ENCODE data around the gene TRHDE.
"Not testable (repeated sequence)": the region's sequence is repeated elsewhere in the genome, so short reads cannot be mapped to it uniquely, and the experiment has no call there.

The TRHDE gene

DNA sequence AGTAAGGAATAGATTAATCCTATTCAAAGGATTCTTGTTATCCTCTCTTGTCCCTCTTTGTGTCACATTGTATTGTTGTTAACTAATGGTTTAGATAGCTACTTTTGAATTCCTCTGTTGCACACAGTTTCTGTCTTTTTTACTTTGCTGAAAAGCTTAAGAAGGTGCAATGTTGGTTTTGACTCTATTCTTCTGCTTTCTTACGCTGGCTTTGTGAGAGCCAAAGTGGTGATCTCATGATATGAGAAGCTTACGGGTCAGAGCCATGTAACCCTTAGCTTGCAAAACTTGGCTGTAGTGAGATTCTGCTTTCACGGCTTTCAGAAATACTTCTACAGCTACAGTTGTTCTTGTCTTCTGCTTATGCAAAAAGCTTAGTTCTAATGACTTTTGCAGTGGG lies 239.7 kb downstream of the TRHDE start:
- peak; percentile 17 for DNase-seq (ENCODE audit: low read depth, low spot score)

GRCh38 chr12:72520044-72520678 lies 248.0 kb downstream of the TRHDE start:
- not testable (repeated sequence) for DNase-seq (ENCODE audit: low read depth, low spot score)

DNA sequence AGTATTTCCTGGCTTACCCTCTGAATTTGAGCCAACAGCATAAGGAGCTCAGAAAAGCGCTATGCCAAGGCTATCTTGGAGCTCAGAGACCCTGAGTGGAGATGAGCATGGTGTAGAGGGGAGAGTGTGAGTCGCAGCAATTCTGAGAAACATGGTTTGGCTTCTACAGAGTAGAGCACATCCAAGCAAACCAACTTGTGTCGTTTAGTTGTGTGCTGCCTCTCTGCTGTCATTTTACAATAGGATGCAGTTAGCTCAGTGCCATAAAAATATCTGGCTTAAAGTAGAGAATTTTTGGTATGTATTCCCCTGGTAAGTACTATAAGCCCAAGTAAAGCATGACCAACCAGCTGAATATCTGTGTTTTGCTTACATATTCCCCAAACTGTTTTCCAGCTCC lies 249.2 kb downstream of the TRHDE start:
- no peak for DNase-seq (ENCODE audit: low read depth, low spot score)

GRCh38 chr12:72522411-72522810 lies 250.2 kb downstream of the TRHDE start:
- no peak for DNase-seq (ENCODE audit: low read depth, low spot score)

DNA sequence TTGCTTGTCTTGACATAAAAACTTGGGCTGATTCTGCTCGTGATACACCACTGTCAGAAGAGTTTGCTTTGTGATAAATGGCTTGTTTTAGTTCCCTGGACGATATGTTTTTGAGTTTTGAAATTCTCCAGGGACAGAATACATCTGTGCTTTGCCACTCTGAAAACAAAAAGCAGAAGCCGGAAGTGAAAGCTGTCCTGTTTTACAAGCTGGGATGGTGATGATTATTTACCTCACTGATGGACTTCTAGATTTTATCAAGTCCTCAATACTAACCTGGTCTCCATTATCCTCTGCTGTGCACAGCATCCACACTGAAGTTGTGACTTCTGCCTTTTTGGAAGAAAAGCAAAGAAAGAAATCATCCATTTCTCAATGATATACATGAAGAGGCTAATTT lies 251.6 kb downstream of the TRHDE start:
- no peak for DNase-seq (ENCODE audit: low read depth, low spot score)

DNA sequence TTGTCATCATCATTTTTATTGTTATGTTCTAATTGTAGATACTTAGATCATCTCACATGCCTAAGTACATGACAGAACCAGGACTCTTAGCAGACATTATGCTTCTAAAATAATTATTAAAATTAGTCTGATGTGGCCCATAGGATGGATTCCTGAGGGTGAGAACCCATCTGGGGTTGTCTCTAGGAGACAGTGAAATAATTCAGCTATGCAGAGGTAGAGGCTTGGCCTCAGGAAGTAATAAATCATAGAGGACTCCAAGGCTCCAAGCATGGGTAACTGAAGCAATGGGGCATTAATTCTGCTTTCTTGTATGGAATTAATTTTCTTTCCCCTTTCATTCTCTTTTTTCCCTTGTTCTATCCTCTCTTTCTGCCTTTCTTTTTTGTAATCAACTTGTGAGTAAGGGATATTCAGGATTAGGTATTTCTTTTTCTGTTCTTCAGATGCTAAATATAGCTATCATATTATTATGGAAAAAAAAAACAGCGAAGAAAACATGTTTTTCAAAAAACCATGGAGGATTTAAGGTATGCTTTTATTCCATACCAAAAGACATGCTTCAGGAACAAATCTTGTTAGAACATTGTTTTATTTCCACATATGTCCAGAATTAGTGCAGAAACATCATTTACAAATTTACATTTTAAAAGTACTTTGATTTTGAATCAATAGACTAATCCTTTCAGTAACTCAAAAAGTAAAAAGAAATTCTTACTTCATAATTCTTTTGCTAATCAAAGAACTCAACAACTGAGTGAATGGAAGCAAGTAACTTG lies 263.2 kb downstream of the TRHDE start:
- no peak for DNase-seq (ENCODE audit: low read depth, low spot score)

DNA sequence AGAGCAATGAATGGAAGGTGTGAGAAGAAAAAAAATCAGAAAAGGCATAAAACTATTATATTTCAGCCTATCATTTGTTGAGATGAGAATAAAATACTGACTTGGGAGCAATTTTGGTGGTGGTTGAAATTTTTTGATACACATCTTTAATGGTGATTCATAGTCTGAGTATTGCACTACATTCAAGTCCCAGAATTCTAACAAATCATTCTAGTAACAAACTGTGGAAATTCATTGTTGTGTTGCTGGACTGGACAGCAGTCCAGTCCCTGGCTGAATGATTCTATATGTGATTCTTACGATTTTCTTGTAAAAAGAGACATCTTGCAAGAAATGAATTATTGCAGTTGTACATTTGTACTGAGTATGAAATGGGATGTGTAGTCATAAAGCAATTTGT lies 268.6 kb downstream of the TRHDE start:
- DNase-seq (ENCODE audit: low read depth, low spot score), result no peak

DNA sequence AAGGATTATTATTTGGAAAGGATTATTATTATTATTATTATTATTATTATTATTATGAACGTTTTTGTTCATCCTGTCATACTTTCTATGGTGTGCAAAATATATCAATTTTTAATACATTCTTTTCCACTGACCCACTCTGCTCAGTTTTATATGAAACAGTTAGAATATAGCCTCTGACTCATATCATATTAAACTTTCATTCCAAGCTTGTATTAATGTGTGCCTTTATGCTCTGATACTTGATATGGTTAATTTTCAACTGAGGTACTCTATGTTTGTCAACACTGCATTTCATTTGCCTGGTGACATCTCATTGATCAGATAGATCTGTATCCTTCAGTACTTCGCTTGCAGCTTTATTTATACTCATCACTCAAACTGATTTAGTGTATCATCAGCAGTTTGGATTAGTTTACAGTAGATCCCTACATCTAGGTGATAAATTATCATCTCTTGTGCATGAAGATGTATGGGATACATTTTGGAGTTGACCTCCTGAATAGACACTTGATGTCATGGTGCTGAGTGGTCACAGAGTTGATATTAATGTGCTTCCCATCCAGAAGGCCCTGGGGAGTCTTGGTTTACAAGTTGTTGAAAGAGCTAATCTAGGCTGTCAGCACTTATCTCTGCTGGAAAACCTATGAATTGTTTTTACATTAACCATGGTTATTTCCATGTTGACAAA lies 271.8 kb downstream of the TRHDE start:
- DNase-seq (ENCODE audit: low read depth, low spot score), result no peak

GRCh38 chr12:72546106-72546505 lies 273.9 kb downstream of the TRHDE start:
- DNase-seq (ENCODE audit: low read depth, low spot score), result no peak

- no peak for DNase-seq (ENCODE audit: low read depth, low spot score)
These were observed 275.4 kb downstream of the TRHDE start for GRCh38 chr12:72547573-72547972.

- no peak for DNase-seq (ENCODE audit: low read depth, low spot score)
These were observed 277.0 kb downstream of the TRHDE start for GRCh38 chr12:72549184-72549583.

DNA sequence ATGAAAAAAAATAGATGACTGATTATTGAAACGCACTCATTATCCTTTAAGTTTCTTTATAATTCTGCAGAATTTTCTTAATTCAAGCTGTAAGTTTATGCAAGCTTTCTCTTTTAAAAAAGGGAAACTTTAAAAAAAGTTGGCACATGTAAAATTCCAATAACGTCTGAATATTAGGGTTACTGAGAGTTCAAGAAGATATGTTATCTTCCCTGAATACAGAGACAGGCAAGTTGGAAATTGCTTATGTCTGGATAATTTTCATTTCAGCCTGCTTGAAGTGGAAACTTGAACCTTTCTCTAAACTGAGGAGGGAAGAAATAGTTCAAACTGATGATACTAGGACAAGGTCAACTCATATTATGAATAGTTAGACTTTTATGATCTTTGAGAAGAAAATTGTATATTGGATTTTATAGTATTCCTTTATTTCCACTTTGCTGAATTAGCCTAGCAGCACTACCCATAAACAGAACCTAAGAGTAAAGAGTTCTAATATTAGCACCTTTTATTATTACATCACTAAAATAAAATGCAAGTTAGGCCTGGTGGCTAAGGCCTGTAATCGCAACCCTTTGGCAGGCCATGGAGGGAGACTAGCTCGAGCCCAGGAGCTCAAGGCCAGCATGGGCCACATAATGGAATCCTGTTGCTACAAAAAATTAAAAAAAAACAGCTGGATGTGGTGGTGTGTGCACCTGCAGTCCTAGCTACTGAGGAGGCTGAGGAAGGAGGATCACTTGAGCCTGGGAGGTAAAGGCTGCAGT lies 288.0 kb downstream of the TRHDE start:
- DNase-seq (ENCODE audit: low read depth, low spot score), result no peak

DNA sequence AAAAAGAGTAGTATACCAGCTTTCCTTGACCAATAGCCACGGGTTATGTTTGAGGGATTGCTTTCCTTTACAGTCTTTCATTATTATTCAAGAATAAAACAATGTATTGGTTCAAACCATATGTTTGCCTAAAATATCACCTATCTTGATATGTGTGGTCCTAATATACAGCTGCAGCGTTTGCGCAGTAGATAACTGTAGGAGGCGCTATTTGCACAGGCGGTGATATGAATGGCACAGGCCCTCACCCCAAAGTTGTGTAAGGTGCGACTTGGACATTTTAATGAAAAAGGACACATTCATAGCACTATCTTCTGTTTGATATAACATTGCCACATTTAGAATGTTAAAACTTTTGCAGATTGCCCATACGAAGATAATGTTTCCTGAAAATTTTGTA lies 298.4 kb downstream of the TRHDE start:
- no peak for DNase-seq (ENCODE audit: low read depth, low spot score)

- no peak for DNase-seq (ENCODE audit: low read depth, low spot score)
These were observed 302.0 kb downstream of the TRHDE start for GRCh38 chr12:72574138-72574537.

- no peak for DNase-seq (ENCODE audit: low read depth, low spot score)
These were observed 306.2 kb downstream of the TRHDE start for GRCh38 chr12:72578327-72578726.

DNA sequence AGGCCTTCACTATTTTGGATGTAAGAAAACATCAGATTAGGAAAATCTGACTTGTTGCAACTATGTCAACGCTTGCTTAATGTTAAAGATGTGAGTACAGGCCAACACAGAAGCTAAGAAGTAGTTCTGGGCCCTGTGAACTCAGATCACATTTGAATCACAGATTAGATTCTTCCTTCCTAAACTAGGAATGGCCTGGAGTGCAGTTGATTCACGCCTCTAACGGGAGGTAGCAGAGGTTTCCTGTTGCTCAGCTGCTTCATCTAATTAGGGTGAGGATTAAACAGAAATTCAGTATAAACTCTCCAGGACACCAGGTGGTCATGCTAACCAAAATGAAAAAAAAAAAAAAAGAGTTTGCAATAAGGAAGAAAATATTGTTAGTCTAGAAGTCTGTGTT lies 314.3 kb downstream of the TRHDE start:
- DNase-seq (ENCODE audit: low read depth, low spot score), result no peak

GRCh38 chr12:72602581-72602980 lies 330.4 kb downstream of the TRHDE start:
- no peak for DNase-seq (ENCODE audit: low read depth, low spot score)

DNA sequence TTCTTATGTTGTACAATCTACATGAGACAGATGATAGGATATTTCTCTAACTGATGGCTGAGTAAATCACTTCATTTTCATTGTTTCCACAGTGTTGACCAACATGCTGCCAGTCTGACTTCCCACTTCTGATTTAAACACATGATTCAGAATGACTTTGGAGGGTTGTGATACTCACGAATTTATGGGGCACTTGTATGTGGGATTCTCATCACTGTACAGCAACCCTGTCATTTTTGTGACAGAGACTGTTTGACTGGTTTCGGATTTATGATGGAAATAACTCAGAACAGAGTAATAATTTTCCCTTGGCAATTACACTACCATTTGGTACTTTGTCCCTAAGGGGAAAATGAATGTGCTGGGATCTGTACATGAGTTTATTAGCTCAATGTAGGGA lies 333.8 kb downstream of the TRHDE start:
- no peak for DNase-seq (ENCODE audit: low read depth, low spot score)

- DNase-seq (ENCODE audit: low read depth, low spot score), result no peak
These were observed 338.2 kb downstream of the TRHDE start for GRCh38 chr12:72610342-72610741.

DNA sequence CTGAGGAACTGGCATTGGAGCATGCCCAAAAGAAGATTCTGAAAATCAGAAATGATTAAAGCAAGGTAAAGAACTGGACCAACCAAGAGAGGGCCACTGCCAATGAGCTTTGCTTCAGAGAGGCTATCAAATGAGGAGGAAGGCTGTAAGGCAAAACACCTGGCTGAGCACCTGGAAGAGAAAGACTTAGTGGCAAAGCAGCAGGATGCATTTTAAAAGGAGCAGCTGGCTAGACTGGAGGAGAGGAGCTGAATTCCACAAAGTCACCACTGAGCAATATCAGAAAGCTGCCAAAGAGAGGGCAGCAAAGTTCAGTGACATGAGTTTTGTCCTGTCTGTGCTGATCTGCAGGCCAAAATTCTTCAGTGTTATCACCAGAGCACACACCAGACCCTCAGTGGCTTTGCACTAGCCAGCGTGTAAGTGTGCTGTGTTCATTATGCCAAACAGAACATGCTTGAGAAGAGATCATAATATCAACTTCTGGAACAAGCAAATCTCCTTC lies 338.7 kb downstream of the TRHDE start:
- no peak for DNase-seq (ENCODE audit: low read depth, low spot score)

DNA sequence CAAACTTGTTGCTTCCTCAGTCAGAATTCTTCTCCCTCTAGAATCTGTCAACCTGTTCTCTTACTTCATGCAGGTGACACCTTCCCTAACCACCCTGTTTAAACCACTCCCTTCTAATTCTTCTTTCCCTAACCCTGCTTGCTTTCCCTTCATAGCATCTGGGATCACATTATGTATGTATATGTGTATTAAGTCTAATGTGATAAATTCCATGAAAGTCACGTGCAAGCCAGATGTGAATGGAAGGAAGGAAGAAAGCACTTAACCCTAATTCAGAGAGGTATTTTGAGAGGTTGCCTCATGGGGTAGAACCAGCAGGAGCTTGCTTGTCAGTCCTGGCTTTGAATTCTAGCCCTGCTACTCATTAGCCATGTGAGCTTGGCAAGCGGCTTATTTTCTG lies 340.0 kb downstream of the TRHDE start:
- no peak for DNase-seq (ENCODE audit: low read depth, low spot score)

DNA sequence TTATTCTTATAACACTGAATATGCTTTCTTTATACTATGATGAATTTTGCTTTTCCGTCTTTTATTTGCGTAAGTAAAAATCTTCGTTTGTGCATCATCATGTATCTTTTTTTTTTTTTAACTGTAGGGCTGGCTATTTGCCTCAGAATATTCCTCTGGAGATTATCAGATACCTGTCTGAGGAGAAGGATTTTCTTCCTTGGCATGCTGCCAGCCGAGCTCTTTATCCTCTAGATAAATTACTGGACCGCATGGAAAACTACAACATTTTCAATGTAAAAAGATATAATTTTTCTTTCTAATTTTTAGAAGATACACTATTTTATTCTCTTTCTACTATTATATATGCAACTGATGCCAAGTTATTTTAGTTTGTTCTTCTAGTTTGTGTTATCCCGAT lies 346.6 kb downstream of the TRHDE start:
- no peak for DNase-seq (ENCODE audit: low read depth, low spot score)

Data from brain pericyte (primary cell).